WTC11 (cell line): Measurements from ENCODE around the gene IL1RAPL2. TPM values are rescaled to one million over a fixed set of nuclear protein-coding genes. Genes with fewer than 3 reads are reported as not detected.

Experiments
- ATAC-seq: fragments of 200-7000 bp; cut with Tn5 transposase; 2 replicates; pipeline ENCODE4 v1.10.0; 2021; ENCODE audit warnings: mild to moderate bottlenecking, moderate library complexity
- CTCF ChIA-PET: fragments of 300-600 bp; sonication (Branson Sonifier 250); formaldehyde crosslinking; loops from one replicate; lab custom pipeline; 2021; ENCODE audit warnings: antibody characterized with exemption; lab: Charles Lee
- POLR2A ChIA-PET: fragments of 350-600 bp; sonication (Branson Sonifier 250); formaldehyde crosslinking; loops from one replicate; lab custom pipeline; 2021; ENCODE audit warnings: antibody characterized with exemption; lab: Charles Lee
- DNase-seq: peaks from one replicate; pipeline ENCODE4 v3.0.0; 2021; ENCODE audit warnings: low spot score
- H3K27ac Mint-ChIP-seq: 2 replicates; pipeline ENCODE4 v1.8.0; 2021; ENCODE audit warnings: mixed read lengths
- H3K27me3 Mint-ChIP-seq: 2 replicates; pipeline ENCODE4 v1.8.0; 2021; ENCODE audit warnings: low read depth, mild to moderate bottlenecking, moderate library complexity, mixed read lengths
- H3K36me3 Mint-ChIP-seq: 2 replicates; pipeline ENCODE4 v1.8.0; 2021; ENCODE audit warnings: mixed read lengths
- H3K4me1 Mint-ChIP-seq: 2 replicates; pipeline ENCODE4 v1.8.0; 2022; ENCODE audit warnings: mixed read lengths
- H3K4me3 Mint-ChIP-seq: 2 replicates; pipeline ENCODE4 v1.8.0; 2021; ENCODE audit warnings: mild to moderate bottlenecking, moderate library complexity, mixed read lengths
- H3K9me3 Mint-ChIP-seq: 2 replicates; pipeline ENCODE4 v1.8.0; 2021; ENCODE audit warnings: mixed read lengths
- ATF2 ChIP-seq: sonication (generic); formaldehyde crosslinking; IDR thresholded peaks from 2 replicates; pipeline ENCODE4 v1.8.1; 2022; ENCODE audit warnings: low read depth, missing genetic modification reagents, borderline replicate concordance
- ATF6 ChIP-seq: sonication (generic); formaldehyde crosslinking; IDR thresholded peaks from 2 replicates; pipeline ENCODE4 v1.8.1; 2023; ENCODE audit warnings: mild to moderate bottlenecking, missing genetic modification reagents
- CDX4 ChIP-seq: fragments of 250-450 bp; sonication (Bioruptor Pico); IDR thresholded peaks from 2 replicates; pipeline ENCODE4 v1.9.0; 2021; ENCODE audit warnings: moderate library complexity, mild to moderate bottlenecking, inconsistent platforms, borderline replicate concordance
- CREB1 ChIP-seq: sonication (generic); formaldehyde crosslinking; IDR thresholded peaks from 2 replicates; pipeline ENCODE4 v1.8.0; 2023; ENCODE audit warnings: mild to moderate bottlenecking, missing genetic modification reagents
- FOXP1 ChIP-seq: sonication (generic); formaldehyde crosslinking; IDR thresholded peaks from 2 replicates; pipeline ENCODE4 v1.8.0; 2022; ENCODE audit warnings: missing genetic modification reagents, mild to moderate bottlenecking, moderate library complexity, borderline replicate concordance
- HMGXB4 ChIP-seq: sonication (generic); formaldehyde crosslinking; IDR thresholded peaks from 2 replicates; pipeline ENCODE4 v1.8.1; 2023; ENCODE audit warnings: mild to moderate bottlenecking, moderate library complexity, missing genetic modification reagents
- IRF2 ChIP-seq: sonication (generic); formaldehyde crosslinking; IDR thresholded peaks from 2 replicates; pipeline ENCODE4 v1.8.0; 2022; ENCODE audit warnings: low read depth, missing genetic modification reagents, borderline replicate concordance
- JAZF1 ChIP-seq: fragments of 250-450 bp; sonication (Bioruptor Pico); IDR thresholded peaks from 2 replicates; pipeline ENCODE4 v1.9.0; 2021; ENCODE audit warnings: moderate library complexity, mild to moderate bottlenecking, inconsistent platforms
- MYBL2 ChIP-seq: sonication (generic); formaldehyde crosslinking; IDR thresholded peaks from 2 replicates; pipeline ENCODE4 v1.8.1; 2023; ENCODE audit warnings: mild to moderate bottlenecking, moderate library complexity, missing genetic modification reagents
- RORB ChIP-seq: fragments of 250-450 bp; sonication (Bioruptor Pico); IDR thresholded peaks from 2 replicates; pipeline ENCODE4 v1.9.0; 2021; ENCODE audit warnings: mild to moderate bottlenecking
- TCF7 ChIP-seq: sonication (generic); formaldehyde crosslinking; IDR thresholded peaks from 2 replicates; pipeline ENCODE4 v1.8.0; 2022; ENCODE audit warnings: mild to moderate bottlenecking, low read depth, missing genetic modification reagents, moderate library complexity
- TEAD1 ChIP-seq: sonication (generic); formaldehyde crosslinking; IDR thresholded peaks from 2 replicates; pipeline ENCODE4 v1.8.0; 2022; ENCODE audit warnings: mild to moderate bottlenecking, missing genetic modification reagents
- USF2 ChIP-seq: sonication (generic); formaldehyde crosslinking; IDR thresholded peaks from 2 replicates; pipeline ENCODE4 v1.8.1; 2023; ENCODE audit warnings: mild to moderate bottlenecking, missing genetic modification reagents, moderate library complexity
- ZMAT4 ChIP-seq: fragments of 250-450 bp; sonication (Bioruptor Pico); IDR thresholded peaks from 2 replicates; pipeline ENCODE4 v1.9.0; 2021; ENCODE audit warnings: mild to moderate bottlenecking
- ZNF219 ChIP-seq: sonication (generic); formaldehyde crosslinking; IDR thresholded peaks from 2 replicates; pipeline ENCODE4 v1.8.0; 2023; ENCODE audit warnings: missing genetic modification reagents, mild to moderate bottlenecking, borderline replicate concordance
- ZNF281 ChIP-seq: sonication (generic); formaldehyde crosslinking; IDR thresholded peaks from 2 replicates; pipeline ENCODE4 v1.8.0; 2023; ENCODE audit warnings: mild to moderate bottlenecking, missing genetic modification reagents
- ZNF416 ChIP-seq: fragments of 250-450 bp; sonication (Bioruptor Pico); IDR thresholded peaks from 2 replicates; pipeline ENCODE4 v1.9.0; 2021; ENCODE audit warnings: mild to moderate bottlenecking, inconsistent platforms
- ZNF423 ChIP-seq: fragments of 250-450 bp; sonication (Bioruptor Pico); IDR thresholded peaks from 2 replicates; pipeline ENCODE4 v2.1.2; 2022; ENCODE audit warnings: mild to moderate bottlenecking, moderate library complexity
- ZNF425 ChIP-seq: fragments of 250-450 bp; sonication (Bioruptor Pico); conservative IDR thresholded peaks from 2 replicates; pipeline ENCODE4 v1.9.0; 2021; ENCODE audit warnings: mild to moderate bottlenecking
- ZSCAN18 ChIP-seq: fragments of 250-450 bp; sonication (Bioruptor Pico); IDR thresholded peaks from 2 replicates; pipeline ENCODE4 v2.1.2; 2022; ENCODE audit warnings: mild to moderate bottlenecking, moderate library complexity
- total RNA-seq: library from RNA; stranded (reverse); gene quantifications from 3 replicates; pipeline ENCODE4 v1.2.3, GENCODE V29; 2021

IL1RAPL2 gene
- total RNA-seq, 1 experiment from 2014 or later: 0.09 TPM

- no peak for TF ChIP-seq ZNF219
- TF ChIP-seq ATF6 (CRISPR knock-in tag): no peak
- no peak for TF ChIP-seq MYBL2 (CRISPR knock-in tag)
- no peak for TF ChIP-seq ATF2 (CRISPR knock-in tag)
- TF ChIP-seq JAZF1 (CRISPR knock-in tag): no peak
- TF ChIP-seq, all 79 proteins: peak for 0
- Mint-ChIP-seq H3K27ac (no peak overlapping the region), H3K4me3 (no peak overlapping the region), H3K4me1 (peaks cover 22% of the 10 kb centered on the region), H3K27me3 (no peaks in the 10 kb centered on the region), H3K9me3 (no peaks in the 10 kb centered on the region), H3K36me3 (no peaks in the 10 kb centered on the region)
- ATAC-seq (no peak), DNase-seq (no peak)
- POLR2A ChIA-PET: no interaction called here
- CTCF ChIA-PET: no interaction called here
These were observed 395.9 kb downstream of the IL1RAPL2 start for GRCh38 chrX:104961926-104962325.

GRCh38 chrX:104968241-104968640 is 402.2 kb downstream of the IL1RAPL2 start:
- Mint-ChIP-seq H3K9me3 (no peaks in the 10 kb centered on the region), H3K27ac (no peak overlapping the region), H3K4me3 (no peak overlapping the region), H3K4me1 (no peaks in the 10 kb centered on the region), H3K36me3 (no peaks in the 10 kb centered on the region), H3K27me3 (no peaks in the 10 kb centered on the region)
- ChIA-PET POLR2A (no interaction called here), CTCF (no interaction called here)
- ATAC-seq (no peak), DNase-seq (no peak)
- no peak for TF ChIP-seq RORB (CRISPR knock-in tag)
- TF ChIP-seq IRF2 (CRISPR knock-in tag): no peak
- no peak for TF ChIP-seq TEAD1 (CRISPR knock-in tag)
- TF ChIP-seq HMGXB4 (CRISPR knock-in tag): no peak
- TF ChIP-seq ZNF416 (CRISPR knock-in tag): no peak
- TF ChIP-seq USF2 (CRISPR knock-in tag): no peak
- no peak for TF ChIP-seq ZNF281
- TF ChIP-seq TCF7: no peak
- TF ChIP-seq CREB1 (CRISPR knock-in tag): no peak
- TF ChIP-seq FOXP1: no peak
- no peak for TF ChIP-seq ZMAT4 (CRISPR knock-in tag)
- no peak for TF ChIP-seq CDX4
- TF ChIP-seq ZNF423 (CRISPR knock-in tag): no peak
- TF ChIP-seq ZSCAN18 (CRISPR knock-in tag): no peak
- TF ChIP-seq ZNF425 (CRISPR knock-in tag): no peak
